ENCODE results near the gene SLC39A11. TPM values are rescaled to one million over a fixed set of nuclear protein-coding genes. Genes with fewer than 3 reads are reported as not detected.
A peak's percentile ranks its signal among the peaks of the same experiment; 100 is the strongest.
"Not testable (repeated sequence)": the region's sequence is repeated elsewhere in the genome, so short reads cannot be mapped to it uniquely, and the experiment has no call there.

The SLC39A11 gene
- polyA plus RNA-seq (ENCODE audit: insufficient read length in 3 of 3), result 10 to 100 TPM; 27.0 to 30.4 (median 27.4) TPM

GRCh38 chr17:73092523-73093135 is at the start of gene SLC39A11:
Gene SLC39A11 (minus strand): TSS chr17:73092688. CDS start chr17:73088764, 3,924 bp downstream.
- peak; percentile 70 to 82 (median 74) for DNase-seq (ENCODE audit: low read depth in 3 of 3, low spot score in 2 of 3)

- DNase-seq (ENCODE audit: low read depth in 3 of 3, low spot score in 2 of 3), result no peak
These were observed 48.9 kb upstream of the SLC39A11 start for GRCh38 chr17:73141411-73141810.

- DNase-seq (ENCODE audit: low read depth in 3 of 3, low spot score in 2 of 3), result no peak
These were observed 48.1 kb upstream of the SLC39A11 start for GRCh38 chr17:73140566-73140965.

GRCh38 chr17:73139296-73139695 is 46.8 kb upstream of the SLC39A11 start:
- DNase-seq (ENCODE audit: low read depth in 3 of 3, low spot score in 2 of 3), result no peak

- no peak for DNase-seq (ENCODE audit: low read depth in 3 of 3, low spot score in 2 of 3)
These were observed 46.2 kb upstream of the SLC39A11 start for GRCh38 chr17:73138541-73139138.

- no peak for DNase-seq (ENCODE audit: low read depth in 3 of 3, low spot score in 2 of 3)
These were observed 44.9 kb upstream of the SLC39A11 start for GRCh38 chr17:73137376-73137775.

GRCh38 chr17:73135766-73136165 is 43.3 kb upstream of the SLC39A11 start:
- DNase-seq (ENCODE audit: low read depth in 3 of 3, low spot score in 2 of 3), result no peak

- DNase-seq (ENCODE audit: low read depth in 3 of 3, low spot score in 2 of 3), result no peak
These were observed 41.6 kb upstream of the SLC39A11 start for GRCh38 chr17:73133911-73134649.

GRCh38 chr17:73132085-73132492 is 39.6 kb upstream of the SLC39A11 start:
- DNase-seq (ENCODE audit: low read depth in 3 of 3, low spot score in 2 of 3), result no peak

GRCh38 chr17:73131439-73131838 is 39.0 kb upstream of the SLC39A11 start:
- not testable (repeated sequence) for DNase-seq (ENCODE audit: low read depth in 3 of 3, low spot score in 2 of 3)

- DNase-seq (ENCODE audit: low read depth in 3 of 3, low spot score in 2 of 3), result no peak
These were observed 38.5 kb upstream of the SLC39A11 start for GRCh38 chr17:73130977-73131376.

- no peak for DNase-seq (ENCODE audit: low read depth in 3 of 3, low spot score in 2 of 3)
These were observed 36.0 kb upstream of the SLC39A11 start for GRCh38 chr17:73128496-73128895.

- no peak for DNase-seq (ENCODE audit: low read depth in 3 of 3, low spot score in 2 of 3)
These were observed 34.4 kb upstream of the SLC39A11 start for GRCh38 chr17:73126716-73127473.

GRCh38 chr17:73123606-73124320 is 31.3 kb upstream of the SLC39A11 start:
- DNase-seq (ENCODE audit: low read depth in 3 of 3, low spot score in 2 of 3), result no peak

- DNase-seq (ENCODE audit: low read depth in 3 of 3, low spot score in 2 of 3), result no peak
These were observed 30.6 kb upstream of the SLC39A11 start for GRCh38 chr17:73122953-73123605.

- no peak for DNase-seq (ENCODE audit: low read depth in 3 of 3, low spot score in 2 of 3)
These were observed 29.0 kb upstream of the SLC39A11 start for GRCh38 chr17:73121506-73121905.

- DNase-seq (ENCODE audit: low read depth in 3 of 3, low spot score in 2 of 3), result no peak
These were observed 27.1 kb upstream of the SLC39A11 start for GRCh38 chr17:73119631-73120030.

GRCh38 chr17:73118951-73119391 is 26.5 kb upstream of the SLC39A11 start:
- no peak for DNase-seq (ENCODE audit: low read depth in 3 of 3, low spot score in 2 of 3)

GRCh38 chr17:73118139-73118538 is 25.7 kb upstream of the SLC39A11 start:
- no peak for DNase-seq (ENCODE audit: low read depth in 3 of 3, low spot score in 2 of 3)

GRCh38 chr17:73112246-73112645 is 19.8 kb upstream of the SLC39A11 start:
- DNase-seq (ENCODE audit: low read depth in 3 of 3, low spot score in 2 of 3), result no peak

All from right renal cortex interstitium (tissue), 3 donors.